GM19328 (cell line): ENCODE data around the gene PAQR7.
A peak's percentile ranks its signal among the peaks of the same experiment; 100 is the strongest.

ENCODE experiments used
- ATAC-seq: cut with Tn5 transposase; IDR thresholded peaks from one replicate; pipeline ENCODE4 v1.9.1; 2021; ENCODE audit warnings: mild to moderate bottlenecking, moderate library complexity; ENCODE audit not compliant: unreplicated experiment

Gene PAQR7

GRCh38 chr1:25875154-25875855 lies at the start of gene PAQR7:
TSS of gene PAQR7 (minus strand) at chr1:25875708. CDS start at chr1:25863839, 11,869 bp downstream.
- peak; percentile 50 for ATAC-seq

- no peak for ATAC-seq
These were observed 48.9 kb upstream of the PAQR7 start for GRCh38 chr1:25924454-25924853.

- no peak for ATAC-seq
These were observed 47.6 kb upstream of the PAQR7 start for GRCh38 chr1:25922971-25923552.

GRCh38 chr1:25922056-25922970 lies 46.8 kb upstream of the PAQR7 start:
- ATAC-seq: no peak

GRCh38 chr1:25918615-25919014 lies 43.1 kb upstream of the PAQR7 start:
- no peak for ATAC-seq

- no peak for ATAC-seq
These were observed 42.5 kb upstream of the PAQR7 start for GRCh38 chr1:25917996-25918395.

- ATAC-seq: no peak
These were observed 41.0 kb upstream of the PAQR7 start for GRCh38 chr1:25916460-25916859.

DNA sequence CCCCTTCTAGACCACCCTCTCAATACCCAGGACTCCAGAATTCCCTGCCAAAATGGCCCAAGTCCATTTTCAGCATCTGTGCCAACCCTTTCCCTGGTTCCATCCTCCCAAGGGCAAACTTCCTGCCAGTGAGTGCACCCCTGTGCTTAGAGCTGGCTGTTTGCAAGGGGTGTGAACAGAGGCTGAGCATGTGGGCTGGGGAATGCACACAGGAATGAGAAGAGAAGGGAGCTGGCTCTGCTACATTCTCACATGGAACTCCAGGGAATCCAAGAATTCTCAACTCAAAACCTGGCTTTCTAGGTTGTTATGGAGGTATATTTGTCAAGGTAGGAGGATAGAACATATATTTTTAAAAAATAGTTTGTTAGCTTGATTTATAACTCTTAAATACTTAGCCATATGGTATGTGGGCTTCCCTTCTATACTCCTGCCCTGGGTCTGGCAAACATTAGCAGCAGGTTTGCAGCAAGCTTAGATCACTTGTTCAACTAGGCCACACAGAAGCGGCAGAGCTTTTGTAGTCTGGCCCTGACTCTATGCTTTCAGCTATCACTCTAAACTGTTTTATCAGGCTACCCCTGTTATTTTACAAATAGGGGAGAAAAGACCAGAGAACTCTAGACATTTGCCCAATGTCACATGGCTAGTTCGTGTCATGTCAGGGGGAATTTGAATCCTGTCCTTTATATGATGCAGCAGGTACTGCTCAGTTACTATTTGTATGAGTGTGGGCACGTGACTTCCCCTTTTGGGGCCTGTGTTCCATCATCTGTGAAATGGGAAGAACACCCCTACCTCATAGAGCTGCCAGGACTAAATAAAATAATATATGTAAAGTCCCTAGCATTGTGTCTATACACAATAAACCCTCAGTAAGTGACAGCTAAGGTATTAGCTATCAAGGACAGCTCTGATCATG lies 38.8 kb upstream of the PAQR7 start:
- ATAC-seq: no peak

- ATAC-seq: no peak
These were observed 37.7 kb upstream of the PAQR7 start for GRCh38 chr1:25913206-25913605.

- ATAC-seq: no peak
These were observed 36.7 kb upstream of the PAQR7 start for GRCh38 chr1:25912076-25912831.

DNA sequence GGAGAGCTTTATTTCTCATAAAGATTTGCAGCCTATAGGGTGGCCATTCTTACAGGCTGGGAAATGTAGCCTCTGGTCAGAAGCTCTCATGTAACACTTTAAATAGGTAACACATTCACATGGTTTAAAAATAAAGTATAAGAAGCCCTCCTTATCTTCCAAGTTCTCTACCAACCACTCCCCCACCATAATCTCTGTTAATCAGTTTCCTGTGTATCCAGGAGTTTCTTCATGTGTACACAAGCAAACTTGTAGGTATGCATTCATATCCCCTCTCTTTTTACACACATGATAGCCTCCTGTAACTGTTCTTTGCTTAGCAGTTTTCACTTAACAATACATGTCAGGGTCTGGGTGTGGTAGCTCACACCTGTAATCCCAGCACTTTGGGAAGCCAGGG lies 35.7 kb upstream of the PAQR7 start:
- ATAC-seq: no peak

- no peak for ATAC-seq
These were observed 33.5 kb upstream of the PAQR7 start for GRCh38 chr1:25909040-25909439.

- no peak for ATAC-seq
These were observed 32.7 kb upstream of the PAQR7 start for GRCh38 chr1:25908161-25908560.

- no peak for ATAC-seq
These were observed 32.1 kb upstream of the PAQR7 start for GRCh38 chr1:25907601-25908000.

DNA sequence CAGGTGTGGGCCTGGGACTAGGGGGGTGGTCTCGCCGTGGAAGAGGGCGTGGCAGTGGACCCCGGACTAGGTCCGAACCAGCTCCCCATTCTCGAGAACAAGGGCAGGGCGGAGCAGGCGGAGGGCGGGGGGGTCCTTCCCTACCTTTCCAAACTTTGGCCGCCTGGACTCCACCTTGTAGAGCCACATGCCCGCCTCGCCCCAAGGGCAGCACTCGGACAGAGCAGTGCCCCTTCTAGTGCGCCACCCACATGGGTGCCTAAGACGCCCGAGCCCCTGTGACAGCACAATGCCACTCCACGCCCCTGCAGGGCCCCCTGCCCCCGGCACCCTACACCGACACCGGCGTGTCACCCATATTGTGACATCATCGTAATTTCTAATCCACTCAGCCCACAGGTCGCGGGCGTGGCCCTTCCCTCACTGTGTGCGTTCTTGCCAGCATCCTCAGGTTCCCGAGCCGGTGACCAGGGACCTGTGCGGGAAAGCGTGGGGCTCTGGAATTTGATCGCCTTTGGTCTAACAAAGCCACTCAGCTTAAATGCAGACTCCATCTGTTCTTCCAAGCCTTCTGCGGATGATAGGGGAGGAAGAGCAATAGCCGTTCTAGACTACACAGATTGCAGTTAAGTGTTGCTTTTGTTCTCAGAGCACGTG lies 31.3 kb upstream of the PAQR7 start:
- no peak for ATAC-seq

GRCh38 chr1:25905680-25906643 lies 30.5 kb upstream of the PAQR7 start, which contains the start of gene STMN1:
TSS of gene STMN1 (minus strand) at chr1:25906419. CDS start at chr1:25904676, 1,743 bp downstream.
- peak; percentile 68 for ATAC-seq

- ATAC-seq: peak; percentile 54
These were observed 29.6 kb upstream of the PAQR7 start for GRCh38 chr1:25904943-25905679.
